ENCODE results near the gene EZH1.
"Not testable (repeated sequence)": the region's sequence is repeated elsewhere in the genome, so short reads cannot be mapped to it uniquely, and the experiment has no call there.

Gene EZH1

GRCh38 chr17:42673266-42673884 lies 71.5 kb downstream of the EZH1 start:
- H3K4me3 ChIP-seq (ENCODE audit: low read depth, low read length), result peak overlapping the region; percentile 99
- no peak for TF ChIP-seq CTCF (IDR thresholded peaks at IDR 0.05; ENCODE audit: low read depth, low read length, missing control alignments)
- no peak for DNase-seq (ENCODE audit: low read depth)

GRCh38 chr17:42672038-42672437 lies 72.8 kb downstream of the EZH1 start:
- DNase-seq (ENCODE audit: low read depth), result no peak
- no peak for TF ChIP-seq CTCF (IDR thresholded peaks at IDR 0.05; ENCODE audit: low read depth, low read length, missing control alignments)
- no peak overlapping the region for H3K4me3 ChIP-seq (ENCODE audit: low read depth, low read length)

- no peak overlapping the region for H3K4me3 ChIP-seq (ENCODE audit: low read depth, low read length)
- no peak for DNase-seq (ENCODE audit: low read depth)
- no peak for TF ChIP-seq CTCF (IDR thresholded peaks at IDR 0.05; ENCODE audit: low read depth, low read length, missing control alignments)
Measured at GRCh38 chr17:42670789-42671657, 73.8 kb downstream of the EZH1 start.

DNA sequence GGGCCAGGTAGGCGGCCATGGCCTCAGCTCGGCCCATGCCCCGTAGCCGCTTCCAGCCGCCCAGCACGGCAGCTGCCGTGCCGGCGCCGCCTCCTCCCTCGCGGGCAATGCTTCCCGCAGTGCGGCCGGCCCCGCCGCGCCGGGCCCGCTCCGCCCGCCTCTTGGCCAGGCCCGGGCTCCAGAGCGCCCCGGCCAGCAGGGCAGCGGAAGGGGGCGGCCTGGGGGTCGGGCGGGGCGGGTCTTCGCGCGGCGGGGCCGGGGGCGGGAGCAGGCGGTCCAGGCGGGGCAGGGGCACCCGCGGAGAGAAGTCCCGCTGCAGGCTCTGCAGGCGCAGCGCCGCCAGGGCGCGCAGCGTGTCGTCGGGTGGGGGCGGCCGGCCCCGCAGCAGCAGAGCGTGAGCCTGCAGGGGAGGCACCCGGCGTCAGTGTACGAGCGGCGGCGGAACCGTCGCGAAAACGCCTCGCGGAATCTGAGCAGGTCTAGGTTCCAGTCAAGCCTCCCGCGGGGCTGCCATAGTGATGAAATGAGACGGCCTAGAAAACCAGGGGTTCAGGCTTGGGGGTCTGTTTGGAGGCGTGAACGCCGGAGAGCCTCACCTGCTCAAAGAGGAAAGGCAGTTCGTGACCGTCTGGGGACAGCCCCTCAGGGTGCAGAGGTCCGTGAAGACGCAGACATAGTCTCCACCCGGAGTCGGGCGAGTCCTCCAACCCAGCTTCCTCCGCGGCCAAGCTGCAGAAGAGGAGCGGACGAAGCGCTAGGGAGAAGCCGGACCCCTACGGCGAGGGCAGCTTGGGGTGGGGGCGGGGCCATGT lies 74.7 kb downstream of the EZH1 start:
- DNase-seq (ENCODE audit: low read depth), result no peak
- no peak for TF ChIP-seq CTCF (IDR thresholded peaks at IDR 0.05; ENCODE audit: low read depth, low read length, missing control alignments)
- no peak overlapping the region for H3K4me3 ChIP-seq (ENCODE audit: low read depth, low read length)

DNA sequence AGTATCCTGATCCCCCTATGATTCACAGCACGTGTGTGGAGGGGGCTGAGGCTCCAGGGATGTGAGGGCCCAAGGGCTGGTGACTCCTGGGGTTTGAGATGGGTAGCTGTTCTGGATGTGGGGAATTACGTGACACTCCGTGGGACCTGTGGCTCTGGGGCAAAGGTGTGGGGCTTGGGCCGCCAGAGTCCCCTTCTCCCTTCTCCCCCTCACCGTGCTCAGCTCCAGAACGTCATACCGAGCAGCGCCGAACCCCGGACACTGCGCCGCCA lies 75.2 kb downstream of the EZH1 start:
- H3K4me3 ChIP-seq (ENCODE audit: low read depth, low read length), result no peak overlapping the region
- no peak for DNase-seq (ENCODE audit: low read depth)
- TF ChIP-seq CTCF (IDR thresholded peaks at IDR 0.05; ENCODE audit: low read depth, low read length, missing control alignments), result no peak

DNA sequence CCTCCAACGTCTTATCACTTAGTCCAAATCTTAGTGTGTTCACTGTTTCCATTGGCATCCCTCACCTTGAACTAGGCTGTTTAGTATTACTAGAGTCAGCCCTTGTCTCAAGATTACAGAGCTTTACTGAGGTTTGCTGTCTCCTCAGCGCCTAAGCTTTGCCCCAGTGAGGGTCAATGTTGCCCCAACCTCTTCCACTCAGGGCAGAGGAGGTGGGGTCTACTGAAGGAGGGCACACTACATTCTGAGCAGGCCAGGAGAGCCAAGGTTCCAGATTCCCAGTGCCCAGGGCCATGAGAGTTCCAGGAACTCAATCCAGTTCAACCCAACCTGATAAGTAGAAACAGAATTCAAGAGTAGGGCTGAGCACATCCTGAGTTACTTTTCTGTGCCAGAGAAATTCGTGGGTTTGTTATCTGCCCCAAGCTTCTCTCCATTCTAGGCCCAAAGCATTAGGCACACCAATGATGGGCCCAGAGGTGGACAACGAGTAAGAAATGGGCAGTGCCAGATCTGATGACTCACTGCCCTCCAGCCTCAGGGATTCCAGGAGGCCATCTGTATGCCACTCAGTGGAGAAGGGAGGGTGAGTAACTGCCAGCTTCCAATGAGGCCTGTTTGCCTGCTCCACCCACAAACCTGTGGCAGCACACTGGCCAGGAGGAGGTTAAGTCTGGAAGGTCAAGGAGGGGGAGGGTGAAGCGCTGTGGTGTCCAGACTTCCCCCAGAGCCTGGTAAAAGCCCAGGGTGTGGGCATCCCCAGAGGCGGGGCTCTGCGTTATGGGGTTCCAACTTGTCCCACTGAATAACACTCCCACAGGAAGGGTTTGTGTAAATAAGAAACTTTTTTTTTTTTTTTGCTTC lies 77.5 kb downstream of the EZH1 start:
- no peak for TF ChIP-seq CTCF (IDR thresholded peaks at IDR 0.05; ENCODE audit: low read depth, low read length, missing control alignments)

DNA sequence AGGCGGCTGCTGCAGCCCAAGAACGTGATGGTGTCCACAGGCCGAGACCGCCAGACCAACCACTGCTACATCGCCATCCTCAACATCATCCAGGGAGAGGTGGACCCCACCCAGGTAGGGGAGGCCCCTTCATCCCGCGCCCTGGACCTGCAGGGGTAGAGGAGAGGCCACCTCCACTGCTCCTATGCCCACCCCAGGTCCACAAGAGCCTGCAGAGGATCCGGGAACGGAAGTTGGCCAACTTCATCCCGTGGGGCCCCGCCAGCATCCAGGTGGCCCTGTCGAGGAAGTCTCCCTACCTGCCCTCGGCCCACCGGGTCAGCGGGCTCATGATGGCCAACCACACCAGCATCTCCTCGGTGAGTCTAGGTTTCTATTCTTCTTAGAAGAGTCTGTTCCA lies 78.7 kb downstream of the EZH1 start:
- not testable (repeated sequence) for DNase-seq (ENCODE audit: low read depth); H3K4me3 ChIP-seq (ENCODE audit: low read depth, low read length)

More for the DNA sequence above, 77.5 kb downstream of the EZH1 start:
- H3K4me3 ChIP-seq (ENCODE audit: low read depth, low read length), result no peak overlapping the region
- DNase-seq (ENCODE audit: low read depth), result no peak
